Cardiac fibroblast (primary cell): ENCODE measurements around the gene RPF1.

Experiments used
- DNase-seq, 2 donors: peaks; one replicate each; pipeline versions ENCODE4 v3.0.0 to v3.0.0-alpha.2; 2010; ENCODE audit warnings: low read depth in 2 of 2
- H3K4me3 ChIP-seq, 2 donors: replicated peaks in 1 of 2; 1 replicate in 1 of 2; 2 replicates in 1 of 2; pipeline ENCODE4 v1.5.1; 2011; ENCODE audit warnings: low read depth in 2 of 2, low read length in 2 of 2, mild to moderate bottlenecking in 2 of 2, moderate library complexity in 1 of 2
- TF ChIP-seq, protein P1 (sequence below): IDR thresholded peaks from one replicate; pipeline ENCODE4 v1.5.1; 2011; ENCODE audit warnings: low read depth, mild to moderate bottlenecking, low read length, inconsistent platforms

RPF1 gene

DNA sequence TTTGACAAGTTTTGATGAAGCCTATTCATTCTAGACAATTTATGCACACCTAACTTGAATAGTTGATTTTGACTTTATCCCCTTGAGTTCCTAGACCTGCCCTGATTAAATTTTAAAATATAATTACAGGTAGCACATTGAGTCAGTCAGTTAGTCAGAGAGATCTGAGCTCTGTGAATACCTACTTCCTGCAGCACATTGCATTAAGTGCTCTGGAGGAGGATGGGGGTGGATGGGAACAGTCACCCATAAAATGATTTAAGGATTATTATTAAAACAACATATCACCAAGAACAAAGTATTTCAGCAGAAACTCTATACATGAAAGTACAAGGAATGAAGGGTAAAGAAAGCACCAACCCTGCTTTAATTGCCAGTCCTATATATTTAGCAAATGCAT is 11.8 kb upstream of the RPF1 start:
- TF ChIP-seq, protein P1, sequence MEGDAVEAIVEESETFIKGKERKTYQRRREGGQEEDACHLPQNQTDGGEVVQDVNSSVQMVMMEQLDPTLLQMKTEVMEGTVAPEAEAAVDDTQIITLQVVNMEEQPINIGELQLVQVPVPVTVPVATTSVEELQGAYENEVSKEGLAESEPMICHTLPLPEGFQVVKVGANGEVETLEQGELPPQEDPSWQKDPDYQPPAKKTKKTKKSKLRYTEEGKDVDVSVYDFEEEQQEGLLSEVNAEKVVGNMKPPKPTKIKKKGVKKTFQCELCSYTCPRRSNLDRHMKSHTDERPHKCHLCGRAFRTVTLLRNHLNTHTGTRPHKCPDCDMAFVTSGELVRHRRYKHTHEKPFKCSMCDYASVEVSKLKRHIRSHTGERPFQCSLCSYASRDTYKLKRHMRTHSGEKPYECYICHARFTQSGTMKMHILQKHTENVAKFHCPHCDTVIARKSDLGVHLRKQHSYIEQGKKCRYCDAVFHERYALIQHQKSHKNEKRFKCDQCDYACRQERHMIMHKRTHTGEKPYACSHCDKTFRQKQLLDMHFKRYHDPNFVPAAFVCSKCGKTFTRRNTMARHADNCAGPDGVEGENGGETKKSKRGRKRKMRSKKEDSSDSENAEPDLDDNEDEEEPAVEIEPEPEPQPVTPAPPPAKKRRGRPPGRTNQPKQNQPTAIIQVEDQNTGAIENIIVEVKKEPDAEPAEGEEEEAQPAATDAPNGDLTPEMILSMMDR, result no peak
- no peak for DNase-seq
- H3K4me3 ChIP-seq, result no peak overlapping the region

DNA sequence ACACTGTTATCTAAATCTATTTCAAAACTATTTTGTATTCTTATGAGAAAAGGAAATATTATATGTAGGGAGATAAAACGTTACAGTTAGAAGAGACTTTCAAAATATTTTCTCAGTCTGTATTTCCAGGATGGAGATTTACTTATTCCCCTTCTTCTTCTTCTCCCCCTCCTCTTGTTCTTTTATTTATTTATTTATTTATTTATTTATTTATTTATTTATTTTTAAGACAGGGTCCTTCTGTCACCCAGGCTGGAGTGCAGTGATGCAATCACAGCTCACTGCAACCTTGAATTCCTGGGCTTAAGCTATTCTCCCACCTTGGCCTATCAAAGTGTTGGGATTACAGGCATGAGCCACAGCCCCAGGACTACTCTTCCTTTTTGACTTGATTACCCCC is 2.8 kb upstream of the RPF1 start:
- TF ChIP-seq, protein P1, result no peak
- no peak for DNase-seq
- no peak overlapping the region for H3K4me3 ChIP-seq

DNA sequence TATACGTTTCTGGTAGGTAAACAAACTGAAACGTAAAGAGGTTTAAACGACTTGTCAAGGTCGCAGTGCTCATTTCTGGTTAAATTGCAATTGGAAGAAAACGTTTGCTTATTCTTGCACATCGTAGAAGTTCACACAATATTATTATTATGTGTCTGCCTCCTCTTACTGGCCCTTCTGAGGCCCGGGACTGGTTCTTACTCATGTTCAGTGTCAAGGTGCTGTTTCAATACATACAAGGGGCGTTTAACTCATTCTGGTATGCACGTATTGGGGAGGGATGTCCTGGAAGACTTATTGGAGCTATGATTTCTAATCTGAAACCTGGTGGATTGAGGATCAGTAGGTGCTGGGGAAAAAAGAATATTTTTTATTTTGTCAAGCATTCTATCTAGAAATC is 932 bp downstream of the RPF1 start:
- TF ChIP-seq, protein P1, result no peak
- peak overlapping the region; percentile 80 to 82 for H3K4me3 ChIP-seq
- DNase-seq, result peak in 1 of 2 donors; percentile 16

DNA sequence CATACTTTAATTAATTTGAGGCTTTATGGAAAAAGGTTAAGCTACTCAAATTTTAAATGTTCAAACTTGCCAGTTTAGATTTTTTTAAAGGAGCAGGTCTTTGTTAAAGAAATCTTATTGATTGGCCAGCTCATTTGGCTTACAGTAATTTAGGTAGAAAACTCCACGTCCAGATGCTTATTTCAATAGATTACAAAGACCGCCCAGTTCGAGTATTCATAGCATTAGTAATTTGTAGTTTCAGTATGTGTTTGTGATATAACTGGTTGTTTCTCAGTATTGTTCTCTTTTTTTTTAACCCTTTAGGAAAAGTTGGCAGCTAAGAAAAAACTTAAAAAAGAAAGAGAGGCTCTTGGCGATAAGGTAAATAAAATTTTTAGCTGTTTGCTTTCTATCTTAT is 1.6 kb downstream of the RPF1 start:
- TF ChIP-seq, protein P1, result no peak
- H3K4me3 ChIP-seq, result peak overlapping the region; percentile 80 to 82
- no peak for DNase-seq

DNA sequence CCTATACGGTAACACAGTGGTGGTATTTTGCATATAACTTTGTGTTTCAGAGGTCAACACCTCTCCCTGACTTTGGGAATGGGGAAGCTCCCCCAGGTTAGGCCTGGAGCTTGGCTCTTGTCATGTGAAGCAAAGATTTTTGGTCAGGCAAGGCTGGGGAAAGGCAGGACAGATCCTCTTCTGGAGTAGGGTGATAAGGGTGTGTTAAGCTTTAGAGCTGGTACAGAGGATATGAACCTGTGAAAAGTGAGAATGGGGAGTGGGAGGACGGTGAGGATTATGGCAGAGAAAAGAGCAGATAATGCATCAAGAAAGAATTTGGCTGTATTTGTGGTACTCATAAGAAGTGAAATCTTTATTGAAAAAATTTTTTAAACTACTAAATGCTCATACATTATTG is 2.3 kb downstream of the RPF1 start:
- no peak for DNase-seq
- TF ChIP-seq, protein P1, result no peak
- no peak overlapping the region for H3K4me3 ChIP-seq

DNA sequence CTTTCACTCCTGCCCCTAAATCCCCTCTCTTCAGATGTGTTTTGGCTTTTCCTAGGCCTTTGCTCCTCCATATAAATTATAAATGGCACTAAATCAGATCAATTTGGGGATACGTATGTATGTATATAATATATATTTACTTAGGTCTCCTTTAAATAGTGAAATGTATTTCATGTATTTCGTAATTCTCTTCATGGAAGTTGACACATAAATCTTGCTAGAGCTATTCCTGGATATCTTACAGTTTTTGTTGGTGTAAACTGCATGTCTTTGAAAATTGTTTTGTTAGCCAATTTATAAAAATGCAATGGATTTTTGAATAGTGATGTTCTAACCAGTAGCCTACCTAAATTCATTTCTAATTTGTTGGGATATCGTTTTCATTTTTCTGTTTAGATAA is 9.0 kb downstream of the RPF1 start:
- no peak for DNase-seq
- no peak overlapping the region for H3K4me3 ChIP-seq
- TF ChIP-seq, protein P1, result no peak

DNA sequence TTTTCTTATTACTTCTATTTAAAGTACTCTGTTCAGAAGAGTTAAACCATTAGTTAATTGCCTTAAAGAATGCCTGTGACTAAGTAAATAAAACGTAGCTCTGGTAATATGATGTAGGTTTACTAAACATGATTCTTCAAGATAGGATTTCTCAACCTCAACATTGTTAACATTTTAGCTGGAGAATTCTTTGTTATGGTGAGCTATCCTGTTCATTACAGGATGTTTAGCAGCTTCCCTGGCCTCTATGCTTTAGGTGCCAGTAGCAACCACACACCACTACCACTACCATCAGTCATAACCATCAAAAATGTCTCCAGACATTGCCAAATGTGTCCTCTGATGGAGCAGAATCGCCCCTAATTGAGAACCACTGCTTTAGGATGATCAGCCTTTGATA is 10.7 kb downstream of the RPF1 start:
- DNase-seq, result no peak
- TF ChIP-seq, protein P1, result no peak
- no peak overlapping the region for H3K4me3 ChIP-seq
